ENCODE results near the gene ZBTB3.
"Not testable (repeated sequence)": the region's sequence is repeated elsewhere in the genome, so short reads cannot be mapped to it uniquely, and the experiment has no call there.

ZBTB3 gene

GRCh38 chr11:62753736-62754603, at the start of gene ZBTB3:
Gene ZBTB3, minus strand, starts transcription at chr11:62754160. Its CDS starts 496 bp downstream, at chr11:62753664.
- peak; percentile 99 for FAIRE-seq
- peak; percentile 85 for DNase-seq (ENCODE audit: insufficient read length, low spot score)

- no peak for DNase-seq (ENCODE audit: insufficient read length, low spot score)
- FAIRE-seq: no peak
These were observed 47.1 kb upstream of the ZBTB3 start for GRCh38 chr11:62801071-62801470.

GRCh38 chr11:62799486-62799885, 45.5 kb upstream of the ZBTB3 start:
- FAIRE-seq: no peak
- DNase-seq (ENCODE audit: insufficient read length, low spot score): no peak

GRCh38 chr11:62796281-62796680, 42.3 kb upstream of the ZBTB3 start:
- DNase-seq (ENCODE audit: insufficient read length, low spot score): no peak
- FAIRE-seq: no peak

GRCh38 chr11:62794201-62794775, 40.3 kb upstream of the ZBTB3 start:
- DNase-seq (ENCODE audit: insufficient read length, low spot score) (no peak), FAIRE-seq (no peak)

- no peak for FAIRE-seq
- no peak for DNase-seq (ENCODE audit: insufficient read length, low spot score)
These were observed 38.2 kb upstream of the ZBTB3 start for GRCh38 chr11:62792202-62792575.

- DNase-seq (ENCODE audit: insufficient read length, low spot score) (peak; percentile 87), FAIRE-seq (peak; percentile 78)
These were observed 37.7 kb upstream of the ZBTB3 start, which contains the start of gene TMEM223 for GRCh38 chr11:62791501-62792201. Gene TMEM223, minus strand, starts transcription at chr11:62792006. Its CDS starts 12 bp downstream, at chr11:62791994.

- no peak for FAIRE-seq
These were observed 35.6 kb upstream of the ZBTB3 start for GRCh38 chr11:62789576-62789975.

GRCh38 chr11:62788991-62789390, 35.0 kb upstream of the ZBTB3 start:
- no peak for DNase-seq (ENCODE audit: insufficient read length, low spot score)
- FAIRE-seq: no peak

More at GRCh38 chr11:62789576-62789975, 35.6 kb upstream of the ZBTB3 start:
- DNase-seq (ENCODE audit: insufficient read length, low spot score): no peak

- FAIRE-seq (peak; percentile 96), DNase-seq (ENCODE audit: insufficient read length, low spot score) (peak; percentile 93)
These were observed 33.2 kb upstream of the ZBTB3 start, which contains the start of gene TMEM179B for GRCh38 chr11:62787005-62787759. Gene TMEM179B, plus strand, starts transcription at chr11:62787402. Its CDS starts 30 bp downstream, at chr11:62787432.

GRCh38 chr11:62786318-62787004, 32.5 kb upstream of the ZBTB3 start:
- peak; percentile 66 for FAIRE-seq
- peak; percentile 88 for DNase-seq (ENCODE audit: insufficient read length, low spot score)

GRCh38 chr11:62782753-62783152, 28.8 kb upstream of the ZBTB3 start:
- FAIRE-seq (no peak), DNase-seq (ENCODE audit: insufficient read length, low spot score) (no peak)

GRCh38 chr11:62778441-62778840, 24.5 kb upstream of the ZBTB3 start:
- DNase-seq (ENCODE audit: insufficient read length, low spot score) (no peak), FAIRE-seq (no peak)

- no peak for FAIRE-seq
- DNase-seq (ENCODE audit: insufficient read length, low spot score): no peak
These were observed 23.4 kb upstream of the ZBTB3 start for GRCh38 chr11:62777389-62777788.

- FAIRE-seq: no peak
- no peak for DNase-seq (ENCODE audit: insufficient read length, low spot score)
These were observed 21.7 kb upstream of the ZBTB3 start for GRCh38 chr11:62775646-62776045.

GRCh38 chr11:62774407-62774806, 20.4 kb upstream of the ZBTB3 start:
- FAIRE-seq (no peak), DNase-seq (ENCODE audit: insufficient read length, low spot score) (no peak)

GRCh38 chr11:62771144-62772021, 17.4 kb upstream of the ZBTB3 start, which contains the start of gene TAF6L:
Gene TAF6L, plus strand, starts transcription at chr11:62771396. Its CDS starts 4,388 bp downstream, at chr11:62775784.
- FAIRE-seq (peak; percentile 90), DNase-seq (ENCODE audit: insufficient read length, low spot score) (peak; percentile 82)

GRCh38 chr11:62770778-62771143, 16.8 kb upstream of the ZBTB3 start:
- FAIRE-seq (no peak), DNase-seq (ENCODE audit: insufficient read length, low spot score) (peak; percentile 18)

GRCh38 chr11:62760867-62761227, 6.9 kb upstream of the ZBTB3 start:
- not testable (repeated sequence) for DNase-seq (ENCODE audit: insufficient read length, low spot score); FAIRE-seq
